Measurements from ENCODE around the gene TRIM54.

GRCh38 chr2:27323596-27324285 is 41.5 kb downstream of the TRIM54 start:
- TF ChIP-seq POLR2A (IDR thresholded peaks at IDR 0.05), result no peak
- TF ChIP-seq CTCF (IDR thresholded peaks at IDR 0.05), result no peak

Data from right lobe of liver (tissue), 4 donors.